Measurements from ENCODE around the gene NELFB. TPM values are rescaled to one million over a fixed set of nuclear protein-coding genes. Genes with fewer than 3 reads are reported as not detected.

NELFB gene
- total RNA-seq, 1 experiment from 2014 or later, result 72.6 TPM

DNA sequence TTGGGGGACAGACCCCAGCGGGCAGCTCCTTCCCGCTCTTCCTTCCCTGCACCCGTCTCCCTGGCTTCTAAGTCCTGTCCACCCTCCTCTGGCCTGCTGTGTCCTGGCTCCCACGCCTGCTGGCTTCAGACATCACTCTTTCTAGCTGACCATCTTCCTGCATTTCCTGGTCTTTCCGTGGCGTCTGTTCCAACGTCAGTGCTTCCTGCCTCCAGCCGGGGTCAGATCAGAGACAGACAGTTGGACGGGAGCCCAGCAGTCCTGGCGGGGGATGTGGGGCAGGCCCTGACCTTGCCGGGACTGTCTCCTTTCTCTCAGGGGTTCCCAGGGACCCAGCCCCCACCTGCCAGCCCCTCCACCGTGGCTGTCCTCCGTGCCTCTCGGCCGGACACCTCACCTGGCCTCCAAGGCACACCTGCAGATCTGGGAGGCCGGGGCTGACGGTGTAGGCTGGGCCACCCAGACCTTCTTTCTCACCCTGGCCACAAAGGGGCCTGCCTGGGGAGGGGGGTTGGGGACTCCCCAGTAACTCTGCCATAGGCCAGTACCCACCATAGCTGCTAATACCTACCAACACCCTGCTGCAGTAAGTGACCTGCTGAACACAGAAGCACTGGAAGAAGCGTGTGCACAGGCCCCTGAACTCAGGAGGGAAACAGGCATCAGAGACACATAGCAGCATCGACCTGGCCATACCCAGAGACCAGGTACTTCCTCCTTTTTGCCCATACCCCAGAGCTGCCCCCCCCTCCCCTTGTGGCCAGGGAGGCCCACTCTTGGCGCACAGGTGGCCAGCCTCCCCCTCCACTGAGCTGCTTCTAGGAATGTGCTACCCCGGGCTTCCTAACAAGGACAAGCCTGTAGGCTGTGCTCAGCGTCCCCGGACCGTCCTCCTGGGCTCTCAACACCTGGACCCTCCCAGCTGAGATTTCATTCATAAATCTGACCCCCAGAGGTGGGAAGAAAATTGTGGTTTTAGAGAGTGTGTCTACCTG is 41.8 kb downstream of the NELFB start:
- Histone ChIP-seq H3K9me3 (ENCODE audit: low read depth, low read length, poor library complexity, severe bottlenecking) (peaks cover 3% of the 10 kb centered on the region), H3K4me3 (ENCODE audit: low read depth, low read length, poor library complexity, severe bottlenecking) (no peak overlapping the region), H3K27me3 (replicated peaks; ENCODE audit: insufficient read depth, low read depth, low read length, poor library complexity) (no peaks in the 10 kb centered on the region), H3K4me1 (ENCODE audit: insufficient read depth, low read length, poor library complexity, severe bottlenecking) (peaks cover 13% of the 10 kb centered on the region), H3K27ac (ENCODE audit: low read depth, low read length, poor library complexity, severe bottlenecking) (no peak overlapping the region), H3K36me3 (ENCODE audit: insufficient read depth, low read length, poor library complexity, severe bottlenecking) (no peaks in the 10 kb centered on the region)
- CTCF ChIA-PET, result no interaction called here
- POLR2A ChIA-PET (ENCODE audit: low non-redundant PET), result interaction anchor here (0.6 kb wide), 1 partner anchor 31 kb away, joined by 3 read pairs; no protein-coding TSS in a partner anchor
- no TSS peak for BruUV-seq (replicated peaks)
- intact Hi-C loops (cut with micrococcal nuclease; ENCODE audit: unreplicated experiment), result no loop called here
- DNase-seq (ENCODE audit: low spot score), result no peak
- no peak for TF ChIP-seq EZH2 (IDR thresholded peaks at IDR 0.05; ENCODE audit: borderline replicate concordance, low read depth, low read length, poor library complexity, severe bottlenecking)
- TF ChIP-seq, protein P1, sequence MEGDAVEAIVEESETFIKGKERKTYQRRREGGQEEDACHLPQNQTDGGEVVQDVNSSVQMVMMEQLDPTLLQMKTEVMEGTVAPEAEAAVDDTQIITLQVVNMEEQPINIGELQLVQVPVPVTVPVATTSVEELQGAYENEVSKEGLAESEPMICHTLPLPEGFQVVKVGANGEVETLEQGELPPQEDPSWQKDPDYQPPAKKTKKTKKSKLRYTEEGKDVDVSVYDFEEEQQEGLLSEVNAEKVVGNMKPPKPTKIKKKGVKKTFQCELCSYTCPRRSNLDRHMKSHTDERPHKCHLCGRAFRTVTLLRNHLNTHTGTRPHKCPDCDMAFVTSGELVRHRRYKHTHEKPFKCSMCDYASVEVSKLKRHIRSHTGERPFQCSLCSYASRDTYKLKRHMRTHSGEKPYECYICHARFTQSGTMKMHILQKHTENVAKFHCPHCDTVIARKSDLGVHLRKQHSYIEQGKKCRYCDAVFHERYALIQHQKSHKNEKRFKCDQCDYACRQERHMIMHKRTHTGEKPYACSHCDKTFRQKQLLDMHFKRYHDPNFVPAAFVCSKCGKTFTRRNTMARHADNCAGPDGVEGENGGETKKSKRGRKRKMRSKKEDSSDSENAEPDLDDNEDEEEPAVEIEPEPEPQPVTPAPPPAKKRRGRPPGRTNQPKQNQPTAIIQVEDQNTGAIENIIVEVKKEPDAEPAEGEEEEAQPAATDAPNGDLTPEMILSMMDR (conservative IDR thresholded peaks at IDR 0.05; ENCODE audit: low read depth, low read length), result no peak

DNA sequence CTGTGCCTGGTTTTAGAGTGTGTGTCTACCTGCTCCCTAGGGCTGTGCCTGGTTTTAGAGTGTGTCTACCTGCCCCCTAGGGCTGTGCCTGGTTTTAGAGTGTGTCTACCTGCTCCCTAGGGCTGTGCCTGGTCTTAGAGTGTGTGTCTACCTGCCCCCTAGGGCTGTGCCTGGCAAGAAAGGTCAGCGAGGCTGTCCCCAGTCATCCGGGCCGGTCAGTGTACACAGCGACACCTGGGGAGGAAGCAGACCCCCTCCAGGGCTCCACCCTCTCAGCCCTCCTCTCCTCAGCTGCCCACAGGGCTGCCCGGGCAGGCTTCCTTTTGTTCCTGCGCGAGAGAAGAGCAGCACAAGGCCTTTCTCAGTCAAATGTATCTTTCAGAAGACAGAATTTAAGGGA is 42.8 kb downstream of the NELFB start:
- CTCF ChIA-PET, result no interaction called here
- Histone ChIP-seq H3K36me3 (ENCODE audit: insufficient read depth, low read length, poor library complexity, severe bottlenecking) (no peaks in the 10 kb centered on the region), H3K27me3 (replicated peaks; ENCODE audit: insufficient read depth, low read depth, low read length, poor library complexity) (no peaks in the 10 kb centered on the region), H3K4me1 (ENCODE audit: insufficient read depth, low read length, poor library complexity, severe bottlenecking) (peaks cover 19% of the 10 kb centered on the region), H3K9me3 (ENCODE audit: low read depth, low read length, poor library complexity, severe bottlenecking) (peaks cover 3% of the 10 kb centered on the region), H3K27ac (ENCODE audit: low read depth, low read length, poor library complexity, severe bottlenecking) (no peak overlapping the region), H3K4me3 (ENCODE audit: low read depth, low read length, poor library complexity, severe bottlenecking) (no peak overlapping the region)
- BruUV-seq (replicated peaks), result no TSS peak
- POLR2A ChIA-PET (ENCODE audit: low non-redundant PET), result no interaction called here
- no peak for TF ChIP-seq EZH2 (IDR thresholded peaks at IDR 0.05; ENCODE audit: borderline replicate concordance, low read depth, low read length, poor library complexity, severe bottlenecking)
- TF ChIP-seq, protein P1 (conservative IDR thresholded peaks at IDR 0.05; ENCODE audit: low read depth, low read length), result no peak
- intact Hi-C loops (cut with micrococcal nuclease; ENCODE audit: unreplicated experiment), result no loop called here
- DNase-seq (ENCODE audit: low spot score), result no peak

DNA sequence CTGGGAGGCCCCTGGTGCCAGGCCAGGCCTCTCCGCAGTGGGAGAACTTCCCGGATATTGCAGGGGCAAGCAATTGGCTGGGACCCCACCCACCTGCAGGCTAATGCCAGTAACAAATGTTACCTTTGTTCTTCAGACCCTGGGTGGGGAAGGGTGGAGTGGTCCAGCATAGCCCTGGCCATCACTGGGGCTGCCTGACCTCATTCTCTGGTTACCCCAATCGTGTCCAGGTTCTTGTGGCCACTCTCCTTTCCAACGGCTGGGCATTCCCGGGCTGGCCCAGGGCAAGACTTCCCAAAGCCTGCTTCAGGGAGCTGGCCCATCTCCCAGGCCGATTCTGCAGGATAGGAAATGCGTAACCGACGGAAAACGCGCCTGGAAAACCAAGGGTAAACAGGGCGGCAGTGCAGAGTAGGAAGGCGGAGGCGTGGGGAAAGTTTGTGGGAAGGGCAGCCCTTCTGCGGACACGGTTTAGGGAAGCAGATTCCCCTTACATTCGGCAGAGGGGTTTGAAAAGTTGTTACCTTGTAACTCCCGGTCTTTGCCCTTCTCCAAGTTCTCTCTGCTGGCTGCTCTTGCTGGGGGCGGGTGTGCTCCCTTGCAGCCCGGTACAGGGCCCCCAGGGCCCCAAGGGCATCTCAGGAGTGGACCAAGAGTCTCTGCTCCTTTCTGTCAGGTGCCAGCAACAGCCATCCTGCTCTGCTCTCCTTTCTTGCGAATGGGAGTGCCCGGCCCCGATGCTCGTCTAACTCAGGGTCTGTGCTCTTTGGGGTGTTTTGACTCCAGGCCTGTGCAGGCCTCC is 43.5 kb downstream of the NELFB start:
- peaks cover 26% of the 10 kb centered on the region for H3K4me1 ChIP-seq (ENCODE audit: insufficient read depth, low read length, poor library complexity, severe bottlenecking)

More for the DNA sequence above, 43.5 kb downstream of the NELFB start:
- no peaks in the 10 kb centered on the region for H3K27me3 ChIP-seq (replicated peaks; ENCODE audit: insufficient read depth, low read depth, low read length, poor library complexity)
- H3K4me3 ChIP-seq (ENCODE audit: low read depth, low read length, poor library complexity, severe bottlenecking), result no peak overlapping the region
- no peak for DNase-seq (ENCODE audit: low spot score)
- CTCF ChIA-PET, result interaction anchor here (0.8 kb wide), 1 partner anchor 124 kb away, joined by 3 read pairs; the partner anchor contains the start of genes EXD3 and NOXA1
- TF ChIP-seq, protein P1 (conservative IDR thresholded peaks at IDR 0.05; ENCODE audit: low read depth, low read length), result no peak
- intact Hi-C loops (cut with micrococcal nuclease; ENCODE audit: unreplicated experiment), result no loop called here
- H3K36me3 ChIP-seq (ENCODE audit: insufficient read depth, low read length, poor library complexity, severe bottlenecking), result no peaks in the 10 kb centered on the region
- POLR2A ChIA-PET (ENCODE audit: low non-redundant PET), result no interaction called here
- peaks cover 3% of the 10 kb centered on the region for H3K9me3 ChIP-seq (ENCODE audit: low read depth, low read length, poor library complexity, severe bottlenecking)
- H3K27ac ChIP-seq (ENCODE audit: low read depth, low read length, poor library complexity, severe bottlenecking), result no peak overlapping the region
- no TSS peak for BruUV-seq (replicated peaks)
